A549 (cell line): ENCODE measurements around the gene MVD. TPM values are rescaled to one million over a fixed set of nuclear protein-coding genes. Genes with fewer than 3 reads are reported as not detected.

Experiments used
- ATAC-seq, 2 experiments: fragments of 200-7000 bp in 1 of 2; fragments of >200 bp in 1 of 2; cut with Nextera tagmentation in 1 of 2; cut with Tn5 transposase in 1 of 2; 3 replicates each; pipeline versions ENCODE4 v1.8.0 to v1.9.1; 2018 to 2020; ENCODE audit warnings: mild to moderate bottlenecking in 1 of 2, moderate library complexity in 1 of 2
- CTCF ChIA-PET: fragments of 300-600 bp; sonication (Branson Sonifier 250); formaldehyde crosslinking; extraction: SDS; loops from one replicate; lab custom pipeline; 2021; ENCODE audit warnings: antibody characterized with exemption, inconsistent platforms; lab: Yijun Ruan, JAX
- POLR2A ChIA-PET: fragments of 350-600 bp; formaldehyde crosslinking; extraction: SDS; loops from one replicate; lab custom pipeline; 2021; ENCODE audit warnings: antibody characterized with exemption, inconsistent platforms; lab: Yijun Ruan, JAX
- DNase-seq, 2 experiments: peaks; one replicate each; pipeline versions ENCODE4 v3.0.0 to v3.0.0-alpha.2; 2011 to 2016; ENCODE audit warnings: low read depth in 1 of 2, low spot score in 1 of 2
- FAIRE-seq: peaks from 2 replicates; lab custom pipeline; 2011; peaks lifted over from hg19 to GRCh38; lab: Jason Lieb, UNC
- H3K27ac ChIP-seq, 2 experiments: fragments of >200 bp; sonication (Bioruptor Twin); formaldehyde crosslinking; 3 replicates each; pipeline ENCODE4 v1.5.1; 2016 to 2017
- H3K4me1 ChIP-seq: fragments of >200 bp; sonication (Bioruptor Twin); formaldehyde crosslinking; 3 replicates; pipeline ENCODE4 v1.6.1; 2016
- H3K4me2 ChIP-seq: fragments of >200 bp; sonication (Bioruptor Twin); formaldehyde crosslinking; 3 replicates; pipeline ENCODE4 v1.6.1; 2016
- H3K4me3 ChIP-seq: fragments of >200 bp; sonication (Bioruptor Twin); formaldehyde crosslinking; 3 replicates; pipeline ENCODE4 v1.5.1; 2016
- H3K9me3 ChIP-seq: fragments of >200 bp; sonication (Bioruptor Twin); formaldehyde crosslinking; 3 replicates; pipeline ENCODE4 v1.6.1; 2016
- CBX2 ChIP-seq: fragments of 200-600 bp; sonication (generic); IDR thresholded peaks from 2 replicates; pipeline ENCODE4 v1.6.1; 2016; ENCODE audit warnings: low read depth, mild to moderate bottlenecking, borderline replicate concordance
- CEBPB ChIP-seq, 2 experiments: fragments of >200 bp in 1 of 2; sonication (Bioruptor Twin) in 1 of 2; formaldehyde crosslinking in 1 of 2; IDR thresholded peaks; 2 replicates each; pipeline ENCODE4 v1.6.1; 2012 to 2016
- CHD4 ChIP-seq: fragments of 200-600 bp; sonication (generic); IDR thresholded peaks from 2 replicates; pipeline ENCODE4 v1.6.1; 2016; ENCODE audit warnings: antibody characterized with exemption, mild to moderate bottlenecking, borderline replicate concordance
- EHF ChIP-seq: fragments of 250-450 bp; sonication (Bioruptor Pico); IDR thresholded peaks from 2 replicates; pipeline ENCODE4 v1.5.0; 2020; ENCODE audit warnings: mild to moderate bottlenecking
- GATA3 ChIP-seq: IDR thresholded peaks from 2 replicates; pipeline ENCODE4 v1.6.1; 2012; ENCODE audit warnings: borderline replicate concordance
- HOXB13 ChIP-seq: fragments of 250-450 bp; sonication (Bioruptor Pico); IDR thresholded peaks from 2 replicates; pipeline ENCODE4 v1.5.0; 2020; ENCODE audit warnings: low read depth, mild to moderate bottlenecking, moderate library complexity
- MYC ChIP-seq: IDR thresholded peaks from 2 replicates; pipeline ENCODE4 v1.6.1; 2012; ENCODE audit warnings: mild to moderate bottlenecking, inconsistent platforms, low read length, improper control_type of control experiment, borderline replicate concordance
- NPAS2 ChIP-seq: fragments of 250-450 bp; sonication (Bioruptor Pico); IDR thresholded peaks from 2 replicates; pipeline ENCODE4 v1.8.0; 2022; ENCODE audit warnings: mild to moderate bottlenecking, moderate library complexity, borderline replicate concordance
- RAD21 ChIP-seq, 2 experiments: fragments of >200 bp in 1 of 2; sonication (Bioruptor Twin) in 1 of 2; formaldehyde crosslinking in 1 of 2; IDR thresholded peaks in 1 of 2; conservative IDR thresholded peaks in 1 of 2; 2 replicates in 1 of 2; 3 replicates in 1 of 2; pipeline ENCODE4 v1.6.1; 2012 to 2018; ENCODE audit warnings: inconsistent platforms in 1 of 2
- SMC3 ChIP-seq: fragments of >200 bp; sonication (Bioruptor Twin); formaldehyde crosslinking; IDR thresholded peaks from 3 replicates; pipeline ENCODE4 v1.6.1; 2018; ENCODE audit warnings: inconsistent platforms
- TFCP2L1 ChIP-seq: fragments of 250-450 bp; sonication (Bioruptor Pico); IDR thresholded peaks from 2 replicates; pipeline ENCODE4 v1.5.0; 2021; ENCODE audit warnings: mild to moderate bottlenecking
- TP53 ChIP-seq: fragments of 250-450 bp; sonication (Bioruptor Pico); IDR thresholded peaks from 2 replicates; pipeline ENCODE4 v1.5.0; 2021; ENCODE audit warnings: mild to moderate bottlenecking, moderate library complexity
- ZNF302 ChIP-seq: fragments of 250-450 bp; sonication (Bioruptor Pico); IDR thresholded peaks from 2 replicates; pipeline ENCODE4 v1.9.0; 2021; ENCODE audit warnings: inconsistent platforms, mild to moderate bottlenecking, moderate library complexity
- WGBS: methylation state at CpG from one replicate; pipeline ENCODE4 v1.1.6; 2017; ENCODE audit errors: missing lambda C conversion rate; 5-methylcytosine and 5-hydroxymethylcytosine counted together
- polyA plus RNA-seq, 4 experiments: library from polyadenylated mRNA; depleted of rRNA in 3 of 4; stranded (reverse); fragments of >200 nt; fragmentation: RNase III in 1 of 4; extraction: RNeasy Plus Mini Kit Qiagen cat#74134 plus additional on column Dnase treatment in 1 of 4; gene quantifications; 2 replicates in 3 of 4; 3 replicates in 1 of 4; pipeline ENCODE4 v1.2.3, GENCODE V29; 2011 to 2017
- TF ChIP-seq, protein P1 (sequence below): fragments of 200-600 bp; sonication (generic); IDR thresholded peaks from 2 replicates; pipeline ENCODE4 v1.6.1; 2016; ENCODE audit warnings: antibody characterized with exemption, mild to moderate bottlenecking, moderate library complexity
- TF ChIP-seq, protein P2 (sequence below): fragments of 250-450 bp; sonication (Bioruptor Pico); IDR thresholded peaks from 2 replicates; pipeline ENCODE4 v1.5.0; 2020; ENCODE audit warnings: low read depth, mild to moderate bottlenecking, moderate library complexity

MVD gene
- polyA plus RNA-seq, 2 of the 4 experiments (the other 2 are of a cell fraction): 5.8 to 43.1 TPM

DNA sequence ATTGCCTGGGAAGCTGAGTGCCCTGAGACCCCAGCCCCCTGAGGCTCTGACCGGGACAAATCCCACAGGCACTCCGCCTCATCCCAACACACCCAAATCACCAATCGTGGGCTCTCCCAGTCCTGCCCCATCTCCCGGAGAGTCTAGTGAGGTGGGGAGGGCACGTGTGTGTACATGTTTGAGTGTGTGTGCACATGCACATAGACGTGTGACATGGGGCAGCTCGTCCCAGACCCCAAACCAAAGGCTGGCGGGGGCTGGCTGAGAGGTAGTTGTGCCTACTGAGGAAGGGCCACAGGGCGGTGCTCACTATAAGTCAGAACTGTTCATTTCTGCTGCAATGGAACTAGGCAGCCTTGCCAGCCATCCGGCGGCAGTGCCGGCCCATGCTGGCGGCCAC lies 14.8 kb upstream of the MVD start:
- no peak for DNase-seq
- Histone ChIP-seq H3K9me3 (no peaks in the 10 kb centered on the region), H3K4me3 (no peak overlapping the region), H3K4me1 (no peaks in the 10 kb centered on the region), H3K27ac (no peak overlapping the region)
- ChIA-PET CTCF (no interaction called here), POLR2A (no interaction called here)
- no peak for FAIRE-seq
- WGBS: 84% methylated on average over 12 of the region's 13 CpGs
- TF ChIP-seq HOXB13 (CRISPR knock-in tag): no peak
- TF ChIP-seq, all 56 proteins: peak for 0
- H3K4me2 ChIP-seq: no peak overlapping the region
- ATAC-seq: no peak

DNA sequence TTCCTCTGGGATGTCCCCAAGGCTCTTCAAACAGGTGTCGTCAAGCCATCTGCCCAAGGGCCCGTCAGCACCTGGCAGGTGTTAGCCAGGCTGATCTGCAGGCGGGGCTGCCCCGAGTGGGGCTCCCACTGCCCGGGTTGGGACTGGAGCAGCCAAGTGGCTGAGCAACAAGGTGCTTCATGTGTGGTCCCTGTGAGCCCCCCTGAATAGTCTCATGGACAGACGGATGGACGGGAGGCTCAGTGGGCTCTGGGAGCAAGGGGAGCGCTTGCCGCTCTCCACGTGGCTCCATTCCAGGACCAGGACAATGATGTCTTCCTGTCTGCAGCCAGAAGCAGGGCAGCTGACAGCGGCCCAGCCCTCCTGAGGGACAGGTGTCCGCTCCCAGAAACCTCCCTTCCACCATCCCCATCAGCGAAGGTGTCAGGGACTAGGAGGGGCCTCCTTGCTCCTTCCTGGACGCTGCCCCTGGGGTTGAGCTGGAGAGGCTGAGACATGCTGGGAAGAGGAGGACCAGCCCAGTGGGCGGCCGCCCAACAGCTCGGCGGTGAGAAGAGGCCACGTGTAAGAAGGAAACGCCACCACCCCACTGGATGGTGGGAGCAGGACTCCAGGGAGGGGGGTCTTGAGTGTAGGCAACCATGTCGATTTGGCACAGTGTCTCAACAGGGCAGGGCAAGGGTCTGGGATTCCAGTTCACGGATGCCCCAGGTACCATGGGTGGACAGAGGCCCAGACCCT lies 13.8 kb upstream of the MVD start:
- WGBS: 83% methylated on average over 22 of the region's 22 CpGs
- ATAC-seq (no peak), FAIRE-seq (no peak), DNase-seq (no peak)
- no peak overlapping the region for H3K4me2 ChIP-seq
- no peaks in the 10 kb centered on the region for H3K9me3 ChIP-seq
- CTCF ChIA-PET: no interaction called here
- H3K4me1 ChIP-seq: no peaks in the 10 kb centered on the region
- POLR2A ChIA-PET: no interaction called here
- H3K4me3 ChIP-seq: no peak overlapping the region
- no peak overlapping the region for H3K27ac ChIP-seq
- TF ChIP-seq, protein P1, sequence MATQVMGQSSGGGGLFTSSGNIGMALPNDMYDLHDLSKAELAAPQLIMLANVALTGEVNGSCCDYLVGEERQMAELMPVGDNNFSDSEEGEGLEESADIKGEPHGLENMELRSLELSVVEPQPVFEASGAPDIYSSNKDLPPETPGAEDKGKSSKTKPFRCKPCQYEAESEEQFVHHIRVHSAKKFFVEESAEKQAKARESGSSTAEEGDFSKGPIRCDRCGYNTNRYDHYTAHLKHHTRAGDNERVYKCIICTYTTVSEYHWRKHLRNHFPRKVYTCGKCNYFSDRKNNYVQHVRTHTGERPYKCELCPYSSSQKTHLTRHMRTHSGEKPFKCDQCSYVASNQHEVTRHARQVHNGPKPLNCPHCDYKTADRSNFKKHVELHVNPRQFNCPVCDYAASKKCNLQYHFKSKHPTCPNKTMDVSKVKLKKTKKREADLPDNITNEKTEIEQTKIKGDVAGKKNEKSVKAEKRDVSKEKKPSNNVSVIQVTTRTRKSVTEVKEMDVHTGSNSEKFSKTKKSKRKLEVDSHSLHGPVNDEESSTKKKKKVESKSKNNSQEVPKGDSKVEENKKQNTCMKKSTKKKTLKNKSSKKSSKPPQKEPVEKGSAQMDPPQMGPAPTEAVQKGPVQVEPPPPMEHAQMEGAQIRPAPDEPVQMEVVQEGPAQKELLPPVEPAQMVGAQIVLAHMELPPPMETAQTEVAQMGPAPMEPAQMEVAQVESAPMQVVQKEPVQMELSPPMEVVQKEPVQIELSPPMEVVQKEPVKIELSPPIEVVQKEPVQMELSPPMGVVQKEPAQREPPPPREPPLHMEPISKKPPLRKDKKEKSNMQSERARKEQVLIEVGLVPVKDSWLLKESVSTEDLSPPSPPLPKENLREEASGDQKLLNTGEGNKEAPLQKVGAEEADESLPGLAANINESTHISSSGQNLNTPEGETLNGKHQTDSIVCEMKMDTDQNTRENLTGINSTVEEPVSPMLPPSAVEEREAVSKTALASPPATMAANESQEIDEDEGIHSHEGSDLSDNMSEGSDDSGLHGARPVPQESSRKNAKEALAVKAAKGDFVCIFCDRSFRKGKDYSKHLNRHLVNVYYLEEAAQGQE: no peak
- TF ChIP-seq TP53 (CRISPR knock-in tag) (no peak), NPAS2 (no peak), CHD4 (no peak)

DNA sequence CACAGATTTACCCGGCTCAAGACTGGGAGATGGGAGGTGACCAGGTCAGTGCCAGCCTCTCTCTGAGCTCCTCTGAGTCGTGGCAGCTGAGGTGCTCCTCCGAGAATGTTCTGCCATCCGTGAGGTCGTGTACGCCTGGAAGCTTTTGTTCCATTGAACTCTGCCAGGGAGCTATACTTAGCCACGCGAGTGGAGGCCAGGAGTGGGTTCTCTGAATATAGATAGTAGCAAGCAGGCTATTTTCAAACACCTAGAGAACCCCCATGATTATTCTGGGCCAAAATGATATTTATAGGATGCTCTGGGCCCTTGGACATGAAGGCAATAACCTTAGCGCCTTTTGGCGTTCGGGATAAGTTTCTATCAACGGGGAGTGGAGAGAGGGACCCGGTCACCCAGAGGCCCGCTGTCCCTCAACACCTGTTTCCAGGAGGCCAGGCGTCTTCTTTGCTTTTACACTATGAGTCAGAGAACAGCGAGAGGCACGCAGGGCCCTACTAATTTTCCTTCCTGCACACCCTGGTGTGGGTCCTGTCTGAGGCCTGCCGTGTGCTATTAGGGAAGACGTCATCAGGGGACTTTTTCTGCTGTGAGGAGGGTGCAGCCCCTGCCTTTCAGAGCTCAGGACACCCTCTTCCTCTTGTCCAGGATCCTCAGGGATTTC lies 11.0 kb upstream of the MVD start:
- CTCF ChIA-PET: interaction anchor here (0.7 to 1.5 kb wide), 3 partner anchors 13 to 109 kb away, joined by 3 to 4 read pairs (median 4); no protein-coding TSS in a partner anchor
- FAIRE-seq: no peak
- H3K4me2 ChIP-seq: no peak overlapping the region
- TF ChIP-seq EHF (CRISPR knock-in tag) (no peak), CEBPB (IDR thresholded peaks at IDR 0.05) (no peak), GATA3 (no peak), TFCP2L1 (CRISPR knock-in tag) (no peak), ZNF302 (CRISPR knock-in tag) (no peak), RAD21 (conservative IDR thresholded peaks at IDR 0.05 in 1 of 2, IDR thresholded peaks at IDR 0.05 in 1 of 2) (no peak), SMC3 (no peak), MYC (no peak), CBX2 (no peak)
- TF ChIP-seq, protein P2, sequence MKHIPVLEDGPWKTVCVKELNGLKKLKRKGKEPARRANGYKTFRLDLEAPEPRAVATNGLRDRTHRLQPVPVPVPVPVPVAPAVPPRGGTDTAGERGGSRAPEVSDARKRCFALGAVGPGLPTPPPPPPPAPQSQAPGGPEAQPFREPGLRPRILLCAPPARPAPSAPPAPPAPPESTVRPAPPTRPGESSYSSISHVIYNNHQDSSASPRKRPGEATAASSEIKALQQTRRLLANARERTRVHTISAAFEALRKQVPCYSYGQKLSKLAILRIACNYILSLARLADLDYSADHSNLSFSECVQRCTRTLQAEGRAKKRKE (CRISPR knock-in tag): no peak
- TF ChIP-seq, all 56 proteins: peak for 0
- POLR2A ChIA-PET: no interaction called here
- H3K4me3 ChIP-seq: no peak overlapping the region
- H3K4me1 ChIP-seq: no peaks in the 10 kb centered on the region
- H3K27ac ChIP-seq: no peak overlapping the region
- 83% methylated on average over 19 of the region's 19 CpGs for WGBS
- no peaks in the 10 kb centered on the region for H3K9me3 ChIP-seq
- DNase-seq (no peak), ATAC-seq (no peak)
